Stimulated activated CD4-positive, alpha-beta T cell treated with anti-CD3 and anti-CD28 coated beads, Interleukin-1b, Interleukin-23, amount 100 ng/mL, for 24 hours (primary cell): ENCODE data around the gene ARPP21.
"Not testable (repeated sequence)": the region's sequence is repeated elsewhere in the genome, so short reads cannot be mapped to it uniquely, and the experiment has no call there.

Experiments used
- DNase-seq, 4 experiments: peaks; one replicate each; pipeline ENCODE4 v3.0.0-alpha.2; 2020; ENCODE audit warnings: low read depth in 4 of 4, low spot score in 1 of 4

Gene ARPP21

GRCh38 chr3:35777563-35778554, 138.5 kb downstream of the ARPP21 start:
- no peak for DNase-seq

GRCh38 chr3:35779611-35780010, 140.3 kb downstream of the ARPP21 start:
- no peak for DNase-seq

DNA sequence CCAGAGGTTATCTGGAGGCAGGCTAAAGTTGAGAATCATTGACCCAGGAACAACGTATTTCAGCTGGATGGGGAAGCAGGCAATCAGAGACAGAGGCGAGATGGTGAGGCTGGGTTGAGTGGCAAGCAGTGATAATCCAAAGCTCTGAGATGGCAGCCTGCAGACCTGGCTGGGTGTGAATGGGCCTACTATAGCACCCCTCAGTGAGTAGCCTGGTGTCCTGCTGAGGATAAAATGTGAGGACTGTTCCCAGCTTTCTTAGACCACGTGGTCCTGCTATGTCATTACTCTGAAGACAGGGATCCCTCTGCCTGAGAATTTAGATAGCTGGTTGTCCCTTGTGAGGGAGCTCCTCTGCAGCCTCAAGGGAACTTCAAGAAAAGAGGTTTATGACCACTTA, 141.5 kb downstream of the ARPP21 start:
- no peak for DNase-seq

- no peak for DNase-seq
Measured at GRCh38 chr3:35781558-35781957, 142.2 kb downstream of the ARPP21 start.

DNA sequence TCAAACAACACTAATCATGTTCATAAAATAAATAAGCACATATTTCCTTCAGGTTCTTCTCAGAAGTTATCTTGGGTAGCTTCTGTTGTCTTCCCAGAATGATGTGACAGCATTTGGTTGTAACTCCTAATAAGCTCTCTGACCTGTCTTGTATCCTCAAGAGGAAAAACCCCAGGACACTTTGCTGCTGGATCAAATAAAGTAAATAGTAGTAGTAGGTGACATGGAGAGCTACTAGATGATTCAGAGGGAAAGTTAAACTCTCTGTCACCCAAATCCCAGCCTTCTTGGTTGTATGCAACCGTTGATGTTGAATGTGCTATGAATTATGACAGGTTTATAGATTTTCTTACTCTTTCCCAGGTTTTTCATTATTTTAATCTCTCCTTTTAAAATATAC, 143.0 kb downstream of the ARPP21 start:
- DNase-seq = no peak

GRCh38 chr3:35784169-35784568, 144.8 kb downstream of the ARPP21 start:
- no peak for DNase-seq

GRCh38 chr3:35785234-35785888, 146.0 kb downstream of the ARPP21 start:
- DNase-seq = no peak

GRCh38 chr3:35787936-35788335, 148.6 kb downstream of the ARPP21 start:
- DNase-seq = no peak

GRCh38 chr3:35789042-35789831, 149.9 kb downstream of the ARPP21 start:
- DNase-seq = no peak

GRCh38 chr3:35790764-35791163, 151.4 kb downstream of the ARPP21 start:
- no peak for DNase-seq

DNA sequence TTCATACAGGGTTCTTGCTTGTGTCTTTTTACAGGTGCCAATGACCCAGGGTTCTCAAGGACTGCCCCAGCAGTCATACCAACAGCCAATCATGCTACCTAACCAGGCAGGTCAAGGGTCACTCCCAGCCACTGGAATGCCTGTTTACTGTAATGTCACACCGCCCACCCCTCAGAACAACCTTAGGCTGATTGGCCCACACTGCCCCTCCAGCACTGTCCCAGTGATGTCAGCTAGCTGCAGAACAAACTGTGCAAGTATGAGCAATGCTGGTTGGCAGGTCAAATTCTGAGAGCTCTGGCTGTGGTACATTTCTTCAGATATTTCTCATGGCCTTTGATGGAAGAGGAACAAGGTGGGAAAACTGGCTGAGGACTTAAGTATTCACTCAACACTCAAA, 154.3 kb downstream of the ARPP21 start:
- no peak for DNase-seq

DNA sequence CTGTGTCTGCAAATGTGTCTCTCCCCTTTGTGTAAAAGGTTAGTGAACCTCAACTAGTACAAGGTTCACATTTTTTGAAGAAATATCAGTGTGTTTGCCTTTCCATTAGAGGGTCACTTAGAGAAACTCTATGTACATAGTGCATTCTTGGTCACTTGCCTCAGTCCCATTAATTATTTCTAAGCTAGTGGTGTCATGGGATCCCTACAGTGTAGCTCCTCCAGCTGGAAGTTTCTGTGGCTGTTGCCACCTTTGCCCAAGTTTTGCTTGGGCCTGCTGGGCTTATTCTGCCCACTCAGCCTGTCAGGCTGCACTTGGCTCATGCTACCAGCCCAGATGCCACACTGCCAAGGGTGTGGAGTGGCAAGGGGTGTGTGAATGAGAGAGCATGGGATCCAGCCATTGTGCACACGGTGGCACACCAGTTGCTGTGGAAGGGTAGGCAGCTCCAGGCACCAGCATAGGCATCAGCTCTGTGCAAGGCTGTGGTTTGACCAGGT, 161.7 kb downstream of the ARPP21 start:
- DNase-seq = no peak

DNA sequence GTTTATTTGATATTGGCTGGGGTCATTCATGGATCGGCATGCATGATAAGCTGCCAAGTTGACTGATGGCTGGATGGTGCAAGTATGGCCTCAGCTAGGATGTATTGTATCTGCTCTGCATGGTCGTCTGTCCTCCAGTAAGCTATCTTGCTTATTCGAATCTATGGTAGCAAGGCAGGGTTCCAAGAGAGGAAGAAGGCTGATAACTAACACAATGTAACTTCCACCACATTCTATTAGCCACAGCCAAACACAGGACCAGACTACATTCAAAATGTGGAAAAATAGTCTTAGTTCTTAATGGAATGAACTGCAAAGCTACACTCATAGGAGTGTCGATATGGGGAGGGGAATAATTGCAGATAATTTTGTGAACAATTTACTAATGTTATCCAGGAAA, 175.2 kb downstream of the ARPP21 start:
- DNase-seq = no peak

DNA sequence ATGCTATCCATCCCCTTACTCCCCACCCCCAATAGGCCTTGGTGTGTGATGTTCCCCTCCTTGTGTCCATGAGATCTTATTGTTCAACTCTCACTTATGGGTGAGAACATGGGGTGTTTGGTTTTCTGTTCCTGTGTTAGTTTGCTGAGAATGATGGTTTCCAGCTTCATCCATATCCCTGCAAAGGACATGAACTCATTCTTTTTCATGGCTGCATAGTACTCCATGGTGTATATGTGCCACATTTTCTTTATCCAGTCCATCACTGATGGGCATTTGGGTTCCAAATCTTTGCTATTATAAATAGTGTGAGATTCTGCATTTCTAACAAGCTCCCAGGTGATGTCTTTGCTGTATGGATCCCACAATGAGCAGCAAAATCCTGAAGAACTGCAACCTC, 176.5 kb downstream of the ARPP21 start:
- not testable (repeated sequence) for DNase-seq

- no peak for DNase-seq
Measured at GRCh38 chr3:35817216-35817615, 177.9 kb downstream of the ARPP21 start.

GRCh38 chr3:35832140-35832571, 192.8 kb downstream of the ARPP21 start:
- no peak for DNase-seq
